Activated naive CD4-positive, alpha-beta T cell treated with anti-CD3 and anti-CD28 coated beads, Interleukin-2, amount 10 ng/mL, durations not matched to agents 7 days and 5 days (primary cell): ENCODE results near the gene ITM2A.

Experiments used
- CTCF ChIA-PET: fragments of 350-600 bp; sonication (Branson Sonifier 250); formaldehyde crosslinking; loops from one replicate; lab custom pipeline; 2021; ENCODE audit warnings: antibody characterized with exemption; lab: Charles Lee
- DNase-seq: peaks from one replicate; pipeline ENCODE4 v3.0.0-alpha.2; 2020
- H3K27ac Mint-ChIP-seq: one replicate; pipeline ENCODE4 v1.8.0; 2021; ENCODE audit warnings: mild to moderate bottlenecking, moderate library complexity, mixed read lengths
- H3K27me3 Mint-ChIP-seq: one replicate; pipeline ENCODE4 v1.8.0; 2021; ENCODE audit warnings: mild to moderate bottlenecking, mixed read lengths
- H3K36me3 Mint-ChIP-seq: one replicate; pipeline ENCODE4 v1.8.0; 2021; ENCODE audit warnings: mixed read lengths
- H3K4me1 Mint-ChIP-seq: one replicate; pipeline ENCODE4 v1.8.0; 2021; ENCODE audit warnings: mixed read lengths
- H3K4me3 Mint-ChIP-seq: one replicate; pipeline ENCODE4 v1.8.0; 2021; ENCODE audit warnings: mild to moderate bottlenecking, moderate library complexity, mixed read lengths
- H3K9me3 Mint-ChIP-seq: one replicate; pipeline ENCODE4 v1.8.0; 2021; ENCODE audit warnings: mixed read lengths

ITM2A gene

GRCh38 chrX:79366873-79367749 is at the start of gene ITM2A:
ITM2A (minus strand) TSS chrX:79367334; CDS start chrX:79367215, 119 bp downstream.
- H3K9me3 Mint-ChIP-seq = no peaks in the 10 kb centered on the region
- peak; percentile 70 for DNase-seq
- peaks cover 15% of the 10 kb centered on the region for H3K36me3 Mint-ChIP-seq
- H3K4me3 Mint-ChIP-seq = peak within 1 kb of the TSS; percentile 98
- H3K27ac Mint-ChIP-seq = peak within 1 kb of the TSS; percentile 98
- peaks cover 29% of the 10 kb centered on the region for H3K4me1 Mint-ChIP-seq
- CTCF ChIA-PET = interaction anchor here (1.2 to 1.3 kb wide), 3 partner anchors 30 to 46 kb away, joined by 3 read pairs; no protein-coding TSS in a partner anchor
- H3K27me3 Mint-ChIP-seq = no peaks in the 10 kb centered on the region

DNA sequence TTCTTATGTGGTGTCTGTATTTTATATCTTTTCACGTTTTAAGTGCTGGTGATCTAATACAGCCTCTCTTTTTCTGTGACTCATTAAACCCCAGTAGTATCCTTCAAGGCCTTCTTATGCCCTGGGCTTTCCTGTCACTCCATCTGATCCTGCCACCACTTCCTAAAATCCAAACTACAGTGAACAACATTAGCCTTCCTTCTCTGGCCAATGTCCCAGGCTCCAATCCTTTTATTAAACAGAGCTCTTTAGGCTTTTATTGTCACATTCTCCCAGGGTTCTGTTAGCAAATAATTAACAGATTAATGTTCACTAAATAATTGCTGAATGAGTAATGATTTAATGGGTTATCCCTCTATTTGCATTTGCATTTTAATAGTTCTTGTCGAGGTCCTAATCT is 47.9 kb upstream of the ITM2A start:
- H3K27me3 Mint-ChIP-seq = no peaks in the 10 kb centered on the region
- H3K4me3 Mint-ChIP-seq = no peak overlapping the region
- peaks cover 15% of the 10 kb centered on the region for H3K4me1 Mint-ChIP-seq
- DNase-seq = no peak
- H3K27ac Mint-ChIP-seq = no peak overlapping the region
- CTCF ChIA-PET = no interaction called here
- no peaks in the 10 kb centered on the region for H3K36me3 Mint-ChIP-seq
- H3K9me3 Mint-ChIP-seq = no peaks in the 10 kb centered on the region

GRCh38 chrX:79413963-79414362 is 46.8 kb upstream of the ITM2A start:
- Mint-ChIP-seq H3K36me3 (no peaks in the 10 kb centered on the region), H3K4me1 (peaks cover 19% of the 10 kb centered on the region), H3K27me3 (no peaks in the 10 kb centered on the region), H3K4me3 (no peak overlapping the region), H3K27ac (no peak overlapping the region), H3K9me3 (no peaks in the 10 kb centered on the region)
- CTCF ChIA-PET = interaction anchor here (0.7 to 2.5 kb wide), 4 partner anchors 22 to 859 kb away, joined by 3 to 10 read pairs (median 6); no protein-coding TSS in a partner anchor
- no peak for DNase-seq

DNA sequence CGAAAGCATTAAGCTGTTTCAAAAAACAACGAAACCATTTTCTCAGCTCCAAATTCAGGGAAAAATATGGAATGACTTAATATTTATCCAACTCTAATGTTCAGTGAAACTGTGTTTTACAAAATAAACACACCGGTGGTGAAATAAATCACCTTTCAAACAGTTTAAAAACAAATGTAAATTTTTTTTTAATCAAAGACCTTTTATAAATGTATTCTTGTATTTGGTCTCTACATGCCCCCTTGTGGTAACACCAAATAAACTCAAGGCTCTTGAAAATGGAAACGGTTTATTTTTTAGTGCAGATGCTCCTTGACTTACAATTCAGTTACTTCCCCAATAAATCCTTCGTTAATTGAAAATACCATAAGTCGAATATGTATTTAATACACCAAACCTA is 45.8 kb upstream of the ITM2A start:
- CTCF ChIA-PET = interaction anchor here (0.7 to 2.5 kb wide), 8 partner anchors 23 to 858 kb away, joined by 3 to 10 read pairs (median 4); no protein-coding TSS in a partner anchor
- H3K9me3 Mint-ChIP-seq = no peaks in the 10 kb centered on the region
- H3K36me3 Mint-ChIP-seq = no peaks in the 10 kb centered on the region
- H3K4me1 Mint-ChIP-seq = peaks cover 27% of the 10 kb centered on the region
- no peak for DNase-seq
- peak overlapping the region; percentile 11 for H3K27ac Mint-ChIP-seq
- H3K27me3 Mint-ChIP-seq = no peaks in the 10 kb centered on the region
- H3K4me3 Mint-ChIP-seq = peak overlapping the region; percentile 70

GRCh38 chrX:79412166-79412565 is 45.0 kb upstream of the ITM2A start:
- peaks cover 32% of the 10 kb centered on the region for H3K4me1 Mint-ChIP-seq
- peak overlapping the region; percentile 70 for H3K4me3 Mint-ChIP-seq

GRCh38 chrX:79409657-79410056 is 42.5 kb upstream of the ITM2A start:
- peaks cover 3% of the 10 kb centered on the region for H3K9me3 Mint-ChIP-seq
- no peak overlapping the region for H3K4me3 Mint-ChIP-seq
- H3K27me3 Mint-ChIP-seq = no peaks in the 10 kb centered on the region
- H3K27ac Mint-ChIP-seq = no peak overlapping the region
- CTCF ChIA-PET = no interaction called here
- no peaks in the 10 kb centered on the region for H3K36me3 Mint-ChIP-seq
- H3K4me1 Mint-ChIP-seq = peaks cover 32% of the 10 kb centered on the region
- no peak for DNase-seq

More at GRCh38 chrX:79412166-79412565, 45.0 kb upstream of the ITM2A start:
- CTCF ChIA-PET = interaction anchor here (0.7 to 2.5 kb wide), 7 partner anchors 44 to 857 kb away, joined by 3 to 10 read pairs (median 4); partner anchors contain the start of gene ITM2A
- H3K9me3 Mint-ChIP-seq = no peaks in the 10 kb centered on the region
- H3K27ac Mint-ChIP-seq = no peak overlapping the region
- DNase-seq = no peak
- H3K36me3 Mint-ChIP-seq = no peaks in the 10 kb centered on the region
- no peaks in the 10 kb centered on the region for H3K27me3 Mint-ChIP-seq

DNA sequence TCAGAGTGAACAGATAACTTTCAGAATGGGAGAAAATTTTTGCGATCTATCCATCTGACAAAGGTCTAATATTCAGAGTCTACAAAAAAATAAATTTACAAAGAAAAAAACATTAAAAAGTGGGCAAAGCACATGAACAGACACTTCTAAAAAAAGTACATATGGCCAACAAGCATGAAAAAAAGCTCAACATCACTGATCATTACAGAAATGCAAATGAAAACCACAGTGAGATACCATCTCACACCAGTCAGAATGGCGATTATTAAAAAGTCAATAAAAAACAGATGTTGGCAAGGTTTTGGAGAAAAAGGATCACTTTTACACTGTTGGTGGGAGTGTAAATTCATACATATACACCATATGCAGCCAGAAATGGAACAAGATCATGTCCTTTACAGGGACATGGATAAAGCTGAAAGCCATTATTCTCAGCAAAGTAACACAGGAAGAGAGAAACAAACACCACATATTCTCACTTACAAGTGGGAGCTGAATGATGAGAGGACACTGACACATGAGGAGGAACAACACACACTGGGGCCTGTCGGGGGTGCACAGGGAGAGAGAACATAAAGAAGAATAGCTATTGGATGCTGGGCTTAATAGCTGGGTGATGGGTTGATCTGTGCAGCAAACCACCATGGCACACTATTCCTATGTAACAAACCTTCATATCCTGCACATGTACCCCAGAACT is 41.6 kb upstream of the ITM2A start:
- CTCF ChIA-PET = no interaction called here
- H3K36me3 Mint-ChIP-seq = no peaks in the 10 kb centered on the region
- peaks cover 32% of the 10 kb centered on the region for H3K4me1 Mint-ChIP-seq
- no peaks in the 10 kb centered on the region for H3K27me3 Mint-ChIP-seq
- DNase-seq = no peak
- H3K9me3 Mint-ChIP-seq = peaks cover 3% of the 10 kb centered on the region
- H3K27ac Mint-ChIP-seq = no peak overlapping the region
- no peak overlapping the region for H3K4me3 Mint-ChIP-seq

- peaks cover 18% of the 10 kb centered on the region for H3K4me1 Mint-ChIP-seq
- no peaks in the 10 kb centered on the region for H3K27me3 Mint-ChIP-seq
- H3K27ac Mint-ChIP-seq = peak overlapping the region; percentile 74
- DNase-seq = no peak
- H3K4me3 Mint-ChIP-seq = no peak overlapping the region
- CTCF ChIA-PET = no interaction called here
- H3K36me3 Mint-ChIP-seq = peaks cover 13% of the 10 kb centered on the region
- H3K9me3 Mint-ChIP-seq = peaks cover 10% of the 10 kb centered on the region
Observed at GRCh38 chrX:79400623-79401022, 33.5 kb upstream of the ITM2A start.

DNA sequence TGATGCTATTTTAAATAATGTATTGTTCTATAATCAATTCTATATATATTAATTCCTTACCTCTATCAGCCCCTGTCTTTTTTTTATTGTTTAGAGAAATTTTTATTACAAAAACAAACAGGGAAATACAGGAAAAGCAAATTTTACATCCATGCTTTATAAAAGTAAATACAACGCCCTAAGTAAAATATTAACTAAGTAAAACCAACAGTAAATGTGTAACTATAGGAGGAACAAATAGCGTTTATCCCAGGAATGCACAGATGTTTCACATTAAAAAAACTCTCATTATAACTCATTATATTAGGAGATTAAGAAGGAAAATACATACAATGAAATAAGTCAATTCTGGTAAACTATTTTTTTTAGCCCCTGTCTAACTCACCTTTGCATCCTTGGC is 8.2 kb upstream of the ITM2A start:
- Mint-ChIP-seq H3K4me3 (no peak overlapping the region), H3K27me3 (no peaks in the 10 kb centered on the region), H3K36me3 (peaks cover 3% of the 10 kb centered on the region), H3K9me3 (no peaks in the 10 kb centered on the region), H3K27ac (no peak overlapping the region), H3K4me1 (peaks cover 5% of the 10 kb centered on the region)
- DNase-seq = no peak
- CTCF ChIA-PET = no interaction called here

DNA sequence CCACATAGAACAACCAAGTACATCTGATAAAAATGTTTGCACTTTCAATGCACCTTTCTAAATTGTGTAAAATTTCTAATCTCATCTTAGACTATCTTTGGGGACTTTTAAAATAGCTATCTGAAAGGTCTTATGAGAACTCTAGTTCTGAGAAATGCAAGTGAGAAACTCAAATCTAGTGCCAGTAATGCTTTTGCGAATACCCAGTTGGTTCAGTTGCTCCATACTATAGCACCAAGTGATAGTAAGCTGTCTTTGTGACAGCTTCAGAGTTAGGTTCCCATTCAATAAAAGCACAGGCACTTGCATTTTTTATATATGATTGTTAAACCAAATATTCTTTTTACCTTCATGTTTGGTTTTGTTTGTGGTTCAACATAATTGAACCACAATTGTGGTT is 4.5 kb upstream of the ITM2A start:
- Mint-ChIP-seq H3K36me3 (peaks cover under 1% of the 10 kb centered on the region), H3K27me3 (no peaks in the 10 kb centered on the region), H3K27ac (no peak overlapping the region), H3K4me3 (no peak overlapping the region), H3K9me3 (no peaks in the 10 kb centered on the region), H3K4me1 (peaks cover 17% of the 10 kb centered on the region)
- CTCF ChIA-PET = no interaction called here
- no peak for DNase-seq

DNA sequence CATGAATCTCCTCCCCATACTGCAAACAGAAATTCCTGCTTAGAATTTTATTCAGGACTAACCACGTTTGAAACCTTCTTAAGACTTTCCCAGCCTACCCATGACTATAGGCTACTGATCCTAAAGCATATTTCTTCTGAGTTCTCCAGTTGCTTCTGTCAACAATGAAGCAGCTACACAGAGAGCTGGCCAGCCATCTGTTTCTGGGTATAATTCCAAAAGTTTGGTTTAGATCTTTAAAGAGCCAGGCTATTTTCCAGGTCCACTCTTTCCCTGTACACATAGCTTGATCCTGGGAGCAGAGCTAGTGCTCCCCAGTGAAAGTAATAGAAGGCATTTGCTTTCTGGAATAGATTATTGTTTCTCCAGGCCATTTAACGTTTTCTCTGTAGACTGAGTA is 4.0 kb upstream of the ITM2A start:
- Mint-ChIP-seq H3K4me1 (peaks cover 17% of the 10 kb centered on the region), H3K36me3 (peaks cover 3% of the 10 kb centered on the region), H3K9me3 (no peaks in the 10 kb centered on the region), H3K27ac (no peak overlapping the region), H3K4me3 (no peak overlapping the region), H3K27me3 (no peaks in the 10 kb centered on the region)
- CTCF ChIA-PET = no interaction called here
- DNase-seq = no peak

GRCh38 chrX:79369871-79370270 is 2.7 kb upstream of the ITM2A start:
- Mint-ChIP-seq H3K27me3 (no peaks in the 10 kb centered on the region), H3K9me3 (no peaks in the 10 kb centered on the region), H3K27ac (no peak overlapping the region), H3K36me3 (peaks cover 3% of the 10 kb centered on the region), H3K4me1 (peaks cover 17% of the 10 kb centered on the region), H3K4me3 (no peak overlapping the region)
- CTCF ChIA-PET = no interaction called here
- no peak for DNase-seq

- Mint-ChIP-seq H3K4me3 (no peak overlapping the region), H3K36me3 (peaks cover 6% of the 10 kb centered on the region), H3K27ac (no peak overlapping the region), H3K4me1 (peaks cover 21% of the 10 kb centered on the region), H3K9me3 (no peaks in the 10 kb centered on the region), H3K27me3 (no peaks in the 10 kb centered on the region)
- CTCF ChIA-PET = interaction anchor here (1.3 kb wide), 1 partner anchor 45 kb away, joined by 3 read pairs; no protein-coding TSS in a partner anchor
- no peak for DNase-seq
Observed at GRCh38 chrX:79368441-79368840, 1.3 kb upstream of the ITM2A start.

GRCh38 chrX:79367907-79368306 is 773 bp upstream of the ITM2A start:
- H3K27ac Mint-ChIP-seq = peak overlapping the region; percentile 98
- DNase-seq = no peak
- peaks cover 8% of the 10 kb centered on the region for H3K36me3 Mint-ChIP-seq
- H3K4me3 Mint-ChIP-seq = peak overlapping the region; percentile 98
- H3K27me3 Mint-ChIP-seq = no peaks in the 10 kb centered on the region
- peaks cover 23% of the 10 kb centered on the region for H3K4me1 Mint-ChIP-seq
- CTCF ChIA-PET = interaction anchor here (1.3 kb wide), 1 partner anchor 45 kb away, joined by 3 read pairs; no protein-coding TSS in a partner anchor
- H3K9me3 Mint-ChIP-seq = no peaks in the 10 kb centered on the region
